ENCODE measurements around the gene MAPKAP1. TPM values are rescaled to one million over a fixed set of nuclear protein-coding genes. Genes with fewer than 3 reads are reported as not detected.

The MAPKAP1 gene
- total RNA-seq, 2 donors from 2014 or later = 54.9 to 70.1 TPM

- Histone ChIP-seq H3K27ac (no peak overlapping the region), H3K9ac (ENCODE audit: low read depth in 2 of 2, low read length in 2 of 2) (no peak overlapping the region)
- intact Hi-C loops (cut with DNase I) = no loop called here
Observed at GRCh38 chr9:125674981-125675973, 31.7 kb downstream of the MAPKAP1 start.

GRCh38 chr9:125672876-125673275 is 34.1 kb downstream of the MAPKAP1 start:
- Histone ChIP-seq H3K27ac (no peak overlapping the region), H3K27me3 (no peaks in the 10 kb centered on the region), H3K4me3 (no peak overlapping the region), H3K9ac (ENCODE audit: low read depth in 2 of 2, low read length in 2 of 2) (no peak overlapping the region), H3K4me1 (no peaks in the 10 kb centered on the region), H3K36me3 (no peaks in the 10 kb centered on the region), H3K9me3 (no peaks in the 10 kb centered on the region)
- no peak for DNase-seq
- intact Hi-C loops (cut with DNase I) = no loop called here
- no peak for TF ChIP-seq CTCF (IDR thresholded peaks at IDR 0.05)

More at GRCh38 chr9:125674981-125675973, 31.7 kb downstream of the MAPKAP1 start:
- no peaks in the 10 kb centered on the region for H3K9me3 ChIP-seq
- no peak for DNase-seq
- no peaks in the 10 kb centered on the region for H3K4me1 ChIP-seq
- no peaks in the 10 kb centered on the region for H3K36me3 ChIP-seq
- no peak for TF ChIP-seq CTCF (IDR thresholded peaks at IDR 0.05)
- no peaks in the 10 kb centered on the region for H3K27me3 ChIP-seq
- H3K4me3 ChIP-seq = no peak overlapping the region

- DNase-seq = no peak
- no peaks in the 10 kb centered on the region for H3K36me3 ChIP-seq
- intact Hi-C loops (cut with DNase I) = no loop called here
- H3K9ac ChIP-seq (ENCODE audit: low read depth in 2 of 2, low read length in 2 of 2) = no peak overlapping the region
- no peak overlapping the region for H3K27ac ChIP-seq
- H3K27me3 ChIP-seq = no peaks in the 10 kb centered on the region
- H3K4me3 ChIP-seq = no peak overlapping the region
- no peaks in the 10 kb centered on the region for H3K9me3 ChIP-seq
- TF ChIP-seq CTCF (IDR thresholded peaks at IDR 0.05) = no peak
- H3K4me1 ChIP-seq = no peaks in the 10 kb centered on the region
Observed at GRCh38 chr9:125663127-125663526, 43.9 kb downstream of the MAPKAP1 start.

- DNase-seq = no peak
- intact Hi-C loops (cut with DNase I) = no loop called here
Observed at GRCh38 chr9:125660557-125660956, 46.5 kb downstream of the MAPKAP1 start.

GRCh38 chr9:125659954-125660353 is 47.1 kb downstream of the MAPKAP1 start:
- H3K36me3 ChIP-seq = no peaks in the 10 kb centered on the region
- H3K9ac ChIP-seq (ENCODE audit: low read depth in 2 of 2, low read length in 2 of 2) = no peak overlapping the region
- H3K27me3 ChIP-seq = no peaks in the 10 kb centered on the region
- no peak overlapping the region for H3K27ac ChIP-seq
- H3K4me3 ChIP-seq = no peak overlapping the region
- intact Hi-C loops (cut with DNase I) = no loop called here
- TF ChIP-seq CTCF (IDR thresholded peaks at IDR 0.05) = no peak
- no peak for DNase-seq
- H3K9me3 ChIP-seq = no peaks in the 10 kb centered on the region
- H3K4me1 ChIP-seq = no peaks in the 10 kb centered on the region

More at GRCh38 chr9:125660557-125660956, 46.5 kb downstream of the MAPKAP1 start:
- H3K4me1 ChIP-seq = no peaks in the 10 kb centered on the region
- no peaks in the 10 kb centered on the region for H3K9me3 ChIP-seq
- TF ChIP-seq CTCF (IDR thresholded peaks at IDR 0.05) = no peak
- no peak overlapping the region for H3K4me3 ChIP-seq
- H3K27me3 ChIP-seq = no peaks in the 10 kb centered on the region
- H3K36me3 ChIP-seq = no peaks in the 10 kb centered on the region
- H3K27ac ChIP-seq = no peak overlapping the region
- H3K9ac ChIP-seq (ENCODE audit: low read depth in 2 of 2, low read length in 2 of 2) = no peak overlapping the region

All from colonic mucosa (tissue), 4 donors.